CD4-positive, alpha-beta T cell treated with Interleukin-17A for 1 hour (primary cell): ENCODE measurements around the gene DAZ2.
"Not testable (repeated sequence)": the region's sequence is repeated elsewhere in the genome, so short reads cannot be mapped to it uniquely, and the experiment has no call there.

Source experiments
- DNase-seq: peaks from one replicate; pipeline ENCODE4 v3.0.0-alpha.2; 2020

DAZ2 gene, protein sequence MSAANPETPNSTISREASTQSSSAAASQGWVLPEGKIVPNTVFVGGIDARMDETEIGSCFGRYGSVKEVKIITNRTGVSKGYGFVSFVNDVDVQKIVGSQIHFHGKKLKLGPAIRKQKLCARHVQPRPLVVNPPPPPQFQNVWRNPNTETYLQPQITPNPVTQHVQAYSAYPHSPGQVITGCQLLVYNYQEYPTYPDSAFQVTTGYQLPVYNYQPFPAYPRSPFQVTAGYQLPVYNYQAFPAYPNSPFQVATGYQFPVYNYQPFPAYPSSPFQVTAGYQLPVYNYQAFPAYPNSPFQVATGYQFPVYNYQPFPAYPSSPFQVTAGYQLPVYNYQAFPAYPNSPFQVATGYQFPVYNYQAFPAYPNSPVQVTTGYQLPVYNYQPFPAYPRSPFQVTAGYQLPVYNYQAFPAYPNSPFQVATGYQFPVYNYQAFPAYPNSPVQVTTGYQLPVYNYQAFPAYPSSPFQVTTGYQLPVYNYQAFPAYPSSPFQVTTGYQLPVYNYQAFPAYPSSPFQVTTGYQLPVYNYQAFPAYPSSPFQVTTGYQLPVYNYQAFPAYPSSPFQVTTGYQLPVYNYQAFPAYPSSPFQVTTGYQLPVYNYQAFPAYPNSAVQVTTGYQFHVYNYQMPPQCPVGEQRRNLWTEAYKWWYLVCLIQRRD

DNA sequence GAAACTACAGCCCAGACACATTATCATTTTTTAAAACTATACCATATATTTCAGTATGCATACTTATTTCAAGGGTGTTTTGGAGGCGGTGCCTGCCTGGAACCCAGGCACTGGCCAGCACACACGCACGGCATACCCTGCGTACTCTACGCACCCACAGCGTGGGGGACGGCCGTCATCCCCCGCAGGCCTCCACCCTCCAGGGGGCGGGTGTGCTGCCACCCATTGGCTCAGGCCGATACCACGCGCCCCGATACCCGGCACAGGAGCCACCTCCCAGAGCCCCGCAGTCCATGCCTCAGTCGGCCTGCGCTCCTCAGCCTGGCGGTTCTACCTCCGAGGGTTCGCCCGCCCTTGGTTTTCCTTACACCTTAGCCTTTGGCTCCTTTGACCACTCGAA is at the start of gene DAZ2:
TSS of gene DAZ2 (plus strand) at position 301 of the 400 bp plus-strand sequence. CDS start 208 bp downstream, outside the sequence.
- not testable (repeated sequence) for DNase-seq

DNA sequence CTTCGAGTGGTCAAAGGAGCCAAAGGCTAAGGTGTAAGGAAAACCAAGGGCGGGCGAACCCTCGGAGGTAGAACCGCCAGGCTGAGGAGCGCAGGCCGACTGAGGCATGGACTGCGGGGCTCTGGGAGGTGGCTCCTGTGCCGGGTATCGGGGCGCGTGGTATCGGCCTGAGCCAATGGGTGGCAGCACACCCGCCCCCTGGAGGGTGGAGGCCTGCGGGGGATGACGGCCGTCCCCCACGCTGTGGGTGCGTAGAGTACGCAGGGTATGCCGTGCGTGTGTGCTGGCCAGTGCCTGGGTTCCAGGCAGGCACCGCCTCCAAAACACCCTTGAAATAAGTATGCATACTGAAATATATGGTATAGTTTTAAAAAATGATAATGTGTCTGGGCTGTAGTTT is 20.4 kb upstream of the DAZ2 start, which contains the start of gene DAZ1:
TSS of gene DAZ1 (minus strand) at position 101 of the 400 bp plus-strand sequence. CDS start 208 bp downstream, outside the sequence.
- DNase-seq, result not testable (repeated sequence)

DNA sequence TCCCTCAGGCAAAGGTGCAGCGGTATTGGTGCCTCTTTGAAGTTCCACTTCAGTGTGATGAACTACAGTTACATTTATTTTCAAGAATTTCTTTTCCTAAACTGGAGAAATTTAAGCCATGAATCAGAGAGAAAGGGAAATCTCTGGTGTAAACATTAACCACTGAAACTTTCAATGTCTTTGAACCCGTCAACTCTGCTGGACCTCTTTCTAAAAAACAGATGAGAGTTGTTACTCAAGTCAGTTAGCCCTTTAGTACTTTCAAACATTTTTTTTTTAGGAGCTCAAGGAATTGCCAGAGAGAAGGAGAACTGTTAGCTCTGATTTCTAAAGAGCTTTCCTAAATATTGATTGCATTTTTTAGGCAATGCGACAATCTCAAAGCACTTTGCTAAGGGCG is 11.9 kb upstream of the DAZ2 start:
- not testable (repeated sequence) for DNase-seq

DNA sequence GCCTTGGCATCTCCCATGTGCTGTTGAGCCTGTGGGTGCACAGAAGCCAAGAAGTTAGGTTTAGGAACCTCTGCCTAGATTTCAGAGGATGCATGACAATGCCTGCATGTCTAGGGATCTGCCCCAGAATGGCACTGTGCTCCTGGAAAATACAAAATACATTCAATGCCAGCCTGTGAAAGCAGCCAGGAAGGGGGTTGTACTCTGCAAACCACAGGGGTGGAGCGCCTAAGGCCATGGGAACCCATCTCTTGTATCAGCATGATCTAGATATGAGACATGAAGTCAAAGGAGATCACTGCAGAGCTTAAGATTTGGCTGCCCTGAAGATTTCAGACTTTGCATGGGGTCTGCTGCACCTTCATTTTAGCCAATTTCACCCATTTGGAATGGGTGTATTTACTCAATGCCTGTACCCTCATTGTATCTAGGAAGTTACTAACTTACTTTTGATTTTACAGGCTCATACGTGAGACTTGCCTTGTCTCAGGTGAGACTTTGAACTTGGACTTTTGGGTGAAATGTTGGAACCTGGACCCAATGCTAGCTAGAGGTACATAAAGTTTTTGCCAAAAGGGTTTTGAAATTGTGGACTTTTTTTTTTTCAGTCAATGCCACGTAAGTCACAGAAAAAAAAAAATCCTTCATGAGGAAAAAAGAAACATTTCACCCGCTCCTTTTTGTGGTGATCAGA is 9.4 kb upstream of the DAZ2 start:
- not testable (repeated sequence) for DNase-seq

DNA sequence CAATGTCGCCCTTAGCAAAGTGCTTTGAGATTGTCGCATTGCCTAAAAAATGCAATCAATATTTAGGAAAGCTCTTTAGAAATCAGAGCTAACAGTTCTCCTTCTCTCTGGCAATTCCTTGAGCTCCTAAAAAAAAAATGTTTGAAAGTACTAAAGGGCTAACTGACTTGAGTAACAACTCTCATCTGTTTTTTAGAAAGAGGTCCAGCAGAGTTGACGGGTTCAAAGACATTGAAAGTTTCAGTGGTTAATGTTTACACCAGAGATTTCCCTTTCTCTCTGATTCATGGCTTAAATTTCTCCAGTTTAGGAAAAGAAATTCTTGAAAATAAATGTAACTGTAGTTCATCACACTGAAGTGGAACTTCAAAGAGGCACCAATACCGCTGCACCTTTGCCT is 8.7 kb upstream of the DAZ2 start:
- DNase-seq, result not testable (repeated sequence)
